Measurements from ENCODE around the gene B4GALT3. TPM values are rescaled to one million over a fixed set of nuclear protein-coding genes. Genes with fewer than 3 reads are reported as not detected.

Gene B4GALT3
- total RNA-seq, 3 donors from 2014 or later, result 25.1 to 35.9 (median 33.3) TPM

DNA sequence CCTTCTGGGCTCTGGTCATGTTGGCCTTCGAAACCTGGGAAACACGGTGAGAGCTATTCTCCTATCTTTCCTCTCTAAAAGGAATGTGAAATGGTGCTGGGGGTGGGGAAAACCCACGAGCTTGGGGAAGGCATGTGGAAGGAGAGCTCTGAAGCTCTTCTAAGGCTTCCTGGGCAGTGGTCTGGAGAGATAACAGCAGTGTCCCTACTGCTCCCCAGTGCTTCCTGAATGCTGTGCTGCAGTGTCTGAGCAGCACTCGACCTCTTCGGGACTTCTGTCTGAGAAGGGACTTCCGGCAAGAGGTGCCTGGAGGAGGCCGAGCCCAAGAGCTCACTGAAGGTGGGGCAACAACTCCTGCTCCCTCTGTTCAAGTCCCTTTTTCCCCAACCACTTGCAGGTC is 15.3 kb downstream of the B4GALT3 start:
- Histone ChIP-seq H3K4me1 (ENCODE audit: low read depth) (peaks cover 26% of the 10 kb centered on the region), H3K4me3 (no peak overlapping the region), H3K9me3 (no peaks in the 10 kb centered on the region), H3K36me3 (ENCODE audit: low read depth) (peaks cover 5% of the 10 kb centered on the region)
- intact Hi-C loops (cut with DNase I, micrococcal nuclease), result no loop called here
- no peak for ATAC-seq
- DNase-seq, result no peak
- TF ChIP-seq, protein P1, sequence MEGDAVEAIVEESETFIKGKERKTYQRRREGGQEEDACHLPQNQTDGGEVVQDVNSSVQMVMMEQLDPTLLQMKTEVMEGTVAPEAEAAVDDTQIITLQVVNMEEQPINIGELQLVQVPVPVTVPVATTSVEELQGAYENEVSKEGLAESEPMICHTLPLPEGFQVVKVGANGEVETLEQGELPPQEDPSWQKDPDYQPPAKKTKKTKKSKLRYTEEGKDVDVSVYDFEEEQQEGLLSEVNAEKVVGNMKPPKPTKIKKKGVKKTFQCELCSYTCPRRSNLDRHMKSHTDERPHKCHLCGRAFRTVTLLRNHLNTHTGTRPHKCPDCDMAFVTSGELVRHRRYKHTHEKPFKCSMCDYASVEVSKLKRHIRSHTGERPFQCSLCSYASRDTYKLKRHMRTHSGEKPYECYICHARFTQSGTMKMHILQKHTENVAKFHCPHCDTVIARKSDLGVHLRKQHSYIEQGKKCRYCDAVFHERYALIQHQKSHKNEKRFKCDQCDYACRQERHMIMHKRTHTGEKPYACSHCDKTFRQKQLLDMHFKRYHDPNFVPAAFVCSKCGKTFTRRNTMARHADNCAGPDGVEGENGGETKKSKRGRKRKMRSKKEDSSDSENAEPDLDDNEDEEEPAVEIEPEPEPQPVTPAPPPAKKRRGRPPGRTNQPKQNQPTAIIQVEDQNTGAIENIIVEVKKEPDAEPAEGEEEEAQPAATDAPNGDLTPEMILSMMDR (IDR thresholded peaks at IDR 0.05), result no peak

DNA sequence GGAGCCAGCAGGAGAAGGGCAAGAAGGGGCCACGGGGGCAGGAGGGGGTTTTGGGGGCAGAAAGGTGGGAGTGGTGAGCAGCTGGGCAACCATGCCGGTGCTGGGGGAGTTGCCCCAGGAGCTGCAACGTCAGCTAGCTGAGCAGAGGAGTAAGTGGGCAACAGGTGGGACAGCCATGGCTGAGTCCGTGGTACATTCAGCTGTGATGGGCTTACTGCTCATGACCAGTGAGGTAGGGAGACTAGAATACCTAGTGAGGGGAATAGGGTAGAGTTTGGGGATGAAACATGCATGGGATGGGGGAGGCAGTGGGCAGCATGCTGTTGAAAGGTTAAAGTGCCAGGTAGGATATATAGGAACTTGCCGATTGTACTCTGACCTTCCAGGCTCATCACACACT is 15.7 kb downstream of the B4GALT3 start:
- TF ChIP-seq, protein P1 (IDR thresholded peaks at IDR 0.05), result no peak
- H3K4me1 ChIP-seq (ENCODE audit: low read depth), result peaks cover 23% of the 10 kb centered on the region
- DNase-seq (no peak), ATAC-seq (no peak)
- no peak overlapping the region for H3K4me3 ChIP-seq
- intact Hi-C loops (cut with DNase I, micrococcal nuclease), result no loop called here
- H3K36me3 ChIP-seq (ENCODE audit: low read depth), result peaks cover 5% of the 10 kb centered on the region
- H3K9me3 ChIP-seq, result no peaks in the 10 kb centered on the region

DNA sequence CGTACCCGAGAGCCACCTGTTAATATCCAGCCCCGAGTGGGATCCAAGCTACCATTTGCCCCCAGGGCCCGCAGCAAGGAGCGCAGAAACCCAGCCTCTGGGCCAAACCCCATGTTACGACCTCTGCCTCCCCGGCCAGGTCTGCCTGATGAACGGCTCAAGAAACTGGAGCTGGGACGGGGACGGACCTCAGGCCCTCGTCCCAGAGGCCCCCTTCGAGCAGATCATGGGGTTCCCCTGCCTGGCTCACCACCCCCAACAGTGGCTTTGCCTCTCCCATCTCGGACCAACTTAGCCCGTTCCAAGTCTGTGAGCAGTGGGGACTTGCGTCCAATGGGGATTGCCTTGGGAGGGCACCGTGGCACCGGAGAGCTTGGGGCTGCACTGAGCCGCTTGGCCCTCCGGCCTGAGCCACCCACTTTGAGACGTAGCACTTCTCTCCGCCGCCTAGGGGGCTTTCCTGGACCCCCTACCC is 16.6 kb downstream of the B4GALT3 start:
- intact Hi-C loops (cut with DNase I, micrococcal nuclease), result no loop called here
- Histone ChIP-seq H3K36me3 (ENCODE audit: low read depth) (no peaks in the 10 kb centered on the region), H3K4me1 (ENCODE audit: low read depth) (peaks cover 23% of the 10 kb centered on the region), H3K9me3 (no peaks in the 10 kb centered on the region), H3K4me3 (no peak overlapping the region)
- ATAC-seq, result no peak
- TF ChIP-seq, protein P1 (IDR thresholded peaks at IDR 0.05), result no peak
- DNase-seq, result no peak

DNA sequence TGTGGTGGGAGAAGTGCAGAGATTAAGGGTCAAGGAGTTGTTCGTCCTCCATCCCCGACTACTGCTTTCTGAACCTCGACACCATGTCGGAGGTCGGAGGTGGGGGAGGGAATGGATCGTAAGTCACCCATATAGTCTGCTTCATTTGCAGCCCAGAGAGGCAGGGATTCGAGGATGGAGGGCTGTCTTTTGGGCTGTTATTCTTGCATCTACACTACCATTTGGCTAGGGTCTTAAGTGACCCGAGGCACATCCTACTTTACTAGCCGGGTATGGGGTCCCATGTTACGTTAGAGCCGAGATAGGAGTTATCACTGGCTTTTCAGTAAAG is 17.4 kb downstream of the B4GALT3 start:
- ATAC-seq (no peak), DNase-seq (no peak)
- H3K9me3 ChIP-seq, result no peaks in the 10 kb centered on the region
- no peaks in the 10 kb centered on the region for H3K36me3 ChIP-seq (ENCODE audit: low read depth)
- intact Hi-C loops (cut with DNase I, micrococcal nuclease), result no loop called here
- TF ChIP-seq, protein P1 (IDR thresholded peaks at IDR 0.05), result no peak
- peak overlapping the region; percentile 79 for H3K4me3 ChIP-seq
- peaks cover 22% of the 10 kb centered on the region for H3K4me1 ChIP-seq (ENCODE audit: low read depth)

DNA sequence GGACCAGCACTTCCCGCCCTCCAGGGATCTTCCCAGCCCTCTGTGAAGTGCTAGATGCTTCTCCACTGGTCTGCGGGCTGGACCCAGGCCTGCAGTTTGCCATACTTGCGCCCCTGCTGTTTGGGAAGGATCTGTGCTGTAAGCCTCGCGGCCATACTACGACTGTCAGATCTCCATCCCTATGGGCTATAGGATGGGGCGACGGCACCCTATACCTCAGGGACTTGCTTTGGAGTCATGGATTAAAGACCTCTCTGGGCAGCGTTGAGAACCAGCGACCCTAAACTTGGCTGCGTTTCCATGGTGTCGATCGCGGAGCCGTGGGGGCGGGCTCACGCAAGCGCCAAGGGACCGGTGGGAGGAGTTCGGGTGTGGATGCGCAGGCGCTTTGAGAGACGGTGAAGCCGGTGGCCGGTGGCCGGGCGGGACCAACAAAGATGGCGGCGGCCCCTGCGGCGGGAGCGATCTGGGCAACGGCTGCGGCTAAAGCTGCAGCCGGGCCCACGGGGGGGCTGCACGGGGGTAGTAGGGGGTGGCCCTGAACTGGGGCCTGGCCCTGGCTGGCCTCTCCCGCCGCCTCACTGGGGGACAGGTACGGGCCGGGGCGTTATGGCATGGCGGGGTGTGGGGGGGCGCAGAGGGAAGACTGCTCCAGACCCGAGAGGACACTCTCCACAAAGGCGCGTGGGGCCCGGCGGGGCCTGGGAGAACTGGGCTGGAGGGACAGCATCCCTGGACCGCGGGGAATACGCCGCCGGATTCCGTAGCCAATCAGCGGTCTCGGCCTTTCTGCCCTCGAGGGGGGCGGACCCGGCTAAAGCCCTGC is 18.0 kb downstream of the B4GALT3 start, which contains the start of gene USP21:
USP21 (plus strand) TSS at position 414 of the 826 bp plus-strand sequence. CDS start 1,141 bp downstream, outside the sequence.
- TF ChIP-seq, protein P1 (IDR thresholded peaks at IDR 0.05), result no peak
- Histone ChIP-seq H3K36me3 (ENCODE audit: low read depth) (no peaks in the 10 kb centered on the region), H3K4me3 (peak within 1 kb of the TSS; percentile 79), H3K9me3 (no peaks in the 10 kb centered on the region), H3K4me1 (ENCODE audit: low read depth) (peaks cover 25% of the 10 kb centered on the region)
- peak; percentile 95 to 96 (median 95) for DNase-seq
- ATAC-seq, result peak; percentile 98
- intact Hi-C loops (cut with DNase I, micrococcal nuclease), result no loop called here

All from mucosa of descending colon (tissue), 3 donors.